ENCODE results near the gene GPHB5.

DNA sequence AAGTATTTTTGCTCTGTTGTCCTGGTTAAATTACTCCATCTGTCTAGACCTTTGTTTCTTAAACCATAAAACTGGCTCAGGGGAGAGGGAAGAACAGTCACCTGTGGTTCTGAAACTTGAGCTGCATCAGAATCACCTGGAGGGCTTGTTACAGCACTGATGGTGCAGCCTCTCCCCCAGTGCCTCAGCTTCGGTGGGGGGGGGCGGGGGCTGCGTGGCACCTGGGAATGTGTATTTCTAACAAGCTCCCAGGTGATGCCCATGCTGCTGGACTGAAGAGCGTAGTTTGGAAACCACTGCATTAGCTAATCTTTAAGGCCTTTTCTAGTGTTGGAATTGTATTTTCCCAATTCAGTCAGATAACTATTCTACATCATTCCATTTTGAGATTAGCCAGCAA lies 42.7 kb downstream of the GPHB5 start:
- TF ChIP-seq, protein P1, sequence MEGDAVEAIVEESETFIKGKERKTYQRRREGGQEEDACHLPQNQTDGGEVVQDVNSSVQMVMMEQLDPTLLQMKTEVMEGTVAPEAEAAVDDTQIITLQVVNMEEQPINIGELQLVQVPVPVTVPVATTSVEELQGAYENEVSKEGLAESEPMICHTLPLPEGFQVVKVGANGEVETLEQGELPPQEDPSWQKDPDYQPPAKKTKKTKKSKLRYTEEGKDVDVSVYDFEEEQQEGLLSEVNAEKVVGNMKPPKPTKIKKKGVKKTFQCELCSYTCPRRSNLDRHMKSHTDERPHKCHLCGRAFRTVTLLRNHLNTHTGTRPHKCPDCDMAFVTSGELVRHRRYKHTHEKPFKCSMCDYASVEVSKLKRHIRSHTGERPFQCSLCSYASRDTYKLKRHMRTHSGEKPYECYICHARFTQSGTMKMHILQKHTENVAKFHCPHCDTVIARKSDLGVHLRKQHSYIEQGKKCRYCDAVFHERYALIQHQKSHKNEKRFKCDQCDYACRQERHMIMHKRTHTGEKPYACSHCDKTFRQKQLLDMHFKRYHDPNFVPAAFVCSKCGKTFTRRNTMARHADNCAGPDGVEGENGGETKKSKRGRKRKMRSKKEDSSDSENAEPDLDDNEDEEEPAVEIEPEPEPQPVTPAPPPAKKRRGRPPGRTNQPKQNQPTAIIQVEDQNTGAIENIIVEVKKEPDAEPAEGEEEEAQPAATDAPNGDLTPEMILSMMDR (IDR thresholded peaks at IDR 0.05): no peak
- TF ChIP-seq POLR2A (IDR thresholded peaks at IDR 0.05; ENCODE audit: low read depth) (no peak), POLR2AphosphoS5 (IDR thresholded peaks at IDR 0.05) (no peak)

Data from esophagus muscularis mucosa (tissue), 3 donors.